B cell (primary cell): ENCODE data around the gene KCTD13. TPM values are rescaled to one million over a fixed set of nuclear protein-coding genes. Genes with fewer than 3 reads are reported as not detected.

Experiments
- ATAC-seq: fragments of 200-7000 bp; cut with Tn5 transposase; one replicate; pipeline ENCODE4 v1.10.0; 2021; ENCODE audit warnings: low read depth, mild to moderate bottlenecking, moderate number of reproducible peaks, moderate library complexity
- CTCF ChIA-PET: fragments of 350-600 bp; sonication (Branson Sonifier 250); formaldehyde crosslinking; loops from one replicate; lab custom pipeline; 2021; ENCODE audit warnings: antibody characterized with exemption, inconsistent platforms; lab: Charles Lee
- POLR2A ChIA-PET: fragments of 350-600 bp; sonication (Branson Sonifier 250); formaldehyde crosslinking; loops from one replicate; lab custom pipeline; 2021; ENCODE audit warnings: antibody characterized with exemption; lab: Charles Lee
- DNase-seq: peaks from one replicate; pipeline ENCODE4 v3.0.0; 2013
- H2AFZ ChIP-seq: 2 replicates; pipeline ENCODE4 v1.6.1; 2012; ENCODE audit warnings: mild to moderate bottlenecking, low read depth, low read length; ENCODE audit not compliant: insufficient read depth, poor library complexity, severe bottlenecking
- H3K27ac ChIP-seq, 2 donors: 1 replicate in 1 of 2; 2 replicates in 1 of 2; pipeline ENCODE4 v1.5.1; 2012 to 2013; ENCODE audit warnings: low read length in 2 of 2, mild to moderate bottlenecking in 2 of 2, moderate library complexity in 1 of 2
- H3K27me3 ChIP-seq, 4 experiments: fragments of 200-600 bp in 1 of 4; sonication (generic) in 1 of 4; replicated peaks in 1 of 4; 1 replicate in 2 of 4; 2 replicates in 2 of 4; pipeline versions ENCODE4 v1.6.1 to v1.7.0; 2013 to 2016; ENCODE audit warnings: low read length in 3 of 4, mild to moderate bottlenecking in 2 of 4, mixed read lengths in 1 of 4, moderate library complexity in 1 of 4; ENCODE audit not compliant: insufficient read depth in 4 of 4, control insufficient read depth in 3 of 4; ENCODE audit errors: control extremely low read depth in 1 of 4
- H3K36me3 ChIP-seq, 2 experiments: replicated peaks in 1 of 2; 1 replicate in 1 of 2; 2 replicates in 1 of 2; pipeline versions ENCODE4 v1.6.1 to v1.7.1; 2013; ENCODE audit warnings: low read length in 1 of 2; ENCODE audit not compliant: insufficient read depth in 2 of 2, control insufficient read depth in 1 of 2; ENCODE audit errors: control extremely low read depth in 1 of 2, extremely low read depth in 1 of 2
- H3K4me1 ChIP-seq, 2 donors: fragments of 200-600 bp in 1 of 2; sonication (generic) in 1 of 2; 1 replicate in 1 of 2; 2 replicates in 1 of 2; pipeline versions ENCODE4 v1.5.1 to v1.6.1; 2013 to 2017; ENCODE audit warnings: low read length in 2 of 2; ENCODE audit not compliant: control insufficient read depth in 2 of 2, insufficient read depth in 2 of 2
- H3K4me2 ChIP-seq: replicated peaks from 2 replicates; pipeline ENCODE3; 2012; ENCODE audit warnings: mild to moderate bottlenecking, low read depth, low read length; ENCODE audit not compliant: poor library complexity, severe bottlenecking
- H3K4me3 ChIP-seq, 5 experiments: fragments of 200-600 bp in 1 of 5; sonication (generic) in 1 of 5; 1 replicate in 3 of 5; 2 replicates in 2 of 5; pipeline versions ENCODE4 v1.5.1 to v1.7.0; 2011 to 2016; ENCODE audit warnings: low read length in 4 of 5, mild to moderate bottlenecking in 4 of 5, low read depth in 2 of 5, control low read depth in 1 of 5, moderate library complexity in 1 of 5; ENCODE audit not compliant: insufficient read depth in 1 of 5; ENCODE audit errors: control extremely low read depth in 1 of 5, extremely low read depth in 1 of 5
- H3K79me2 ChIP-seq: fragments of 200-600 bp; sonication (generic); one replicate; pipeline ENCODE4 v1.6.0; 2016; ENCODE audit warnings: low read length; ENCODE audit not compliant: control insufficient read depth, insufficient read depth
- H3K9ac ChIP-seq: fragments of 200-600 bp; sonication (generic); 2 replicates; pipeline ENCODE4 v1.6.1; 2017; ENCODE audit warnings: mild to moderate bottlenecking, low read length, moderate library complexity
- H3K9me3 ChIP-seq, 3 donors: one replicate each; pipeline versions ENCODE4 v1.6.1 to v1.7.1; 2013; ENCODE audit warnings: low read length in 2 of 3; ENCODE audit not compliant: control insufficient read depth in 2 of 3, insufficient read depth in 1 of 3; ENCODE audit errors: control extremely low read depth in 1 of 3
- H4K20me1 ChIP-seq: 2 replicates; pipeline ENCODE4 v1.6.0; 2012; ENCODE audit warnings: mild to moderate bottlenecking, low read length; ENCODE audit not compliant: insufficient read depth, control insufficient read depth, poor library complexity, severe bottlenecking
- H3K27ac Mint-ChIP-seq: one replicate; pipeline ENCODE4 v1.8.0; 2021; ENCODE audit warnings: mixed read lengths
- H3K27me3 Mint-ChIP-seq: one replicate; pipeline ENCODE4 v1.8.0; 2021; ENCODE audit warnings: mixed read lengths
- H3K4me1 Mint-ChIP-seq: one replicate; pipeline ENCODE4 v1.8.0; 2021; ENCODE audit warnings: mixed read lengths
- H3K4me3 Mint-ChIP-seq: one replicate; pipeline ENCODE4 v1.8.0; 2021; ENCODE audit warnings: mixed read lengths
- H3K9me3 Mint-ChIP-seq: one replicate; pipeline ENCODE4 v1.8.0; 2022; ENCODE audit warnings: mixed read lengths; ENCODE audit not compliant: insufficient read depth
- EZH2 ChIP-seq: IDR thresholded peaks from 2 replicates; pipeline ENCODE4 v1.6.1; 2012; ENCODE audit warnings: borderline replicate concordance, low read depth, mild to moderate bottlenecking, moderate library complexity, low read length; ENCODE audit not compliant: insufficient read depth, poor library complexity, severe bottlenecking
- WGBS: methylation state at CpG from one replicate; pipeline ENCODE4 v1.1.5; 2013; ENCODE audit warnings: missing lambda C conversion rate; ENCODE audit not compliant: insufficient coverage; 5-methylcytosine and 5-hydroxymethylcytosine counted together
- intact Hi-C: fragments of 100-400 bp; cut with micrococcal nuclease; formaldehyde crosslinking; loops from one replicate; pipeline ENCODE4 v1.10.0; 2022
- polyA plus RNA-seq: library from polyadenylated mRNA; depleted of rRNA; stranded (reverse); fragments of >200 nt; gene quantifications from 2 replicates; pipeline ENCODE4 v1.2.3, GENCODE V29; 2012
- total RNA-seq, 2 donors: library from RNA; stranded (reverse); fragments of 120-200 nt in 1 of 2; gene quantifications; 1 replicate in 1 of 2; 2 replicates in 1 of 2; pipeline versions ENCODE4 v1.2.3 to v1.2.4, GENCODE V29; 2013 to 2022
- TF ChIP-seq, protein P1 (sequence below): fragments of 200-600 bp; IDR thresholded peaks from one replicate; pipeline ENCODE4 v1.8.0; 2022; ENCODE audit warnings: antibody characterized with exemption, mild to moderate bottlenecking

Gene KCTD13
- total and polyA plus RNA-seq, 2 donors (not counting 1 experiment from before 2014, with no cell fraction given) = 61.5 to 74.3 TPM

DNA sequence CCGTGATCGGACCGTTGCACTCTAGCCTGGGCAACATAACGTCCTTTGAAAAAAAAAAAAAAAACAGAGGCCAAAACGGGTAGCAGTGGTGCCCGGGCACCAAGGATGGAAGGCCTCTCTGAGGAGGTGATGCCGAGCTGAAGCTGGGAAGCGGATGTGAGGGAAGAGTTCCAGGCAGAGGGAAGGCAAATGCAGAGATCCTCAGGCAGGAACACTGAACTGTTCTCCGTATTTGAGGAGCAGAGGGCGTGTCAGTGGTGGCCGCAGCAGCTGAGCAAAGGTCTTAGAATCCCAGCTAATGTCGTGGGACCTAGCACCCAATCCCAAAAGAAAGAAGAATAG is 656 bp upstream of the KCTD13 start:
- WGBS = 9% methylated on average over 12 of the region's 12 CpGs
- peaks cover 25% of the 10 kb centered on the region for H3K4me1 Mint-ChIP-seq
- H3K9me3 Mint-ChIP-seq = no peaks in the 10 kb centered on the region
- peak overlapping the region; percentile 90 for H3K9ac ChIP-seq
- TF ChIP-seq EZH2 = no peak
- TF ChIP-seq, protein P1, sequence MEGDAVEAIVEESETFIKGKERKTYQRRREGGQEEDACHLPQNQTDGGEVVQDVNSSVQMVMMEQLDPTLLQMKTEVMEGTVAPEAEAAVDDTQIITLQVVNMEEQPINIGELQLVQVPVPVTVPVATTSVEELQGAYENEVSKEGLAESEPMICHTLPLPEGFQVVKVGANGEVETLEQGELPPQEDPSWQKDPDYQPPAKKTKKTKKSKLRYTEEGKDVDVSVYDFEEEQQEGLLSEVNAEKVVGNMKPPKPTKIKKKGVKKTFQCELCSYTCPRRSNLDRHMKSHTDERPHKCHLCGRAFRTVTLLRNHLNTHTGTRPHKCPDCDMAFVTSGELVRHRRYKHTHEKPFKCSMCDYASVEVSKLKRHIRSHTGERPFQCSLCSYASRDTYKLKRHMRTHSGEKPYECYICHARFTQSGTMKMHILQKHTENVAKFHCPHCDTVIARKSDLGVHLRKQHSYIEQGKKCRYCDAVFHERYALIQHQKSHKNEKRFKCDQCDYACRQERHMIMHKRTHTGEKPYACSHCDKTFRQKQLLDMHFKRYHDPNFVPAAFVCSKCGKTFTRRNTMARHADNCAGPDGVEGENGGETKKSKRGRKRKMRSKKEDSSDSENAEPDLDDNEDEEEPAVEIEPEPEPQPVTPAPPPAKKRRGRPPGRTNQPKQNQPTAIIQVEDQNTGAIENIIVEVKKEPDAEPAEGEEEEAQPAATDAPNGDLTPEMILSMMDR = no peak
- peak overlapping the region; percentile 48 to 95 (median 84) for H3K4me3 ChIP-seq
- H3K27me3 ChIP-seq = no peaks in the 10 kb centered on the region
- peak overlapping the region; percentile 96 for H2AFZ ChIP-seq
- H3K27ac ChIP-seq = peak overlapping the region; percentile 80 to 84
- peaks cover 0 to 13% of the 10 kb centered on the region in 2 experiments for H3K36me3 ChIP-seq
- H3K4me3 Mint-ChIP-seq = peak overlapping the region; percentile 91
- no peak for DNase-seq
- H3K9me3 ChIP-seq = no peaks in the 10 kb centered on the region
- H3K4me1 ChIP-seq = peaks cover 14 to 21% of the 10 kb centered on the region in 2 donors
- ChIA-PET POLR2A (interaction anchor here (0.7 to 1.7 kb wide), 4 partner anchors 46 to 165 kb away, joined by 3 to 7 read pairs (median 3); partner anchors contain the start of genes TAOK2 and TBX6), CTCF (interaction anchor here (1.4 to 2.0 kb wide), 5 partner anchors 35 to 226 kb away, joined by 5 to 9 read pairs (median 5); partner anchors contain the start of genes CDIPT, TAOK2 and TMEM219)
- H3K27ac Mint-ChIP-seq = peak overlapping the region; percentile 96
- peaks cover 29% of the 10 kb centered on the region for H3K79me2 ChIP-seq
- peaks cover 26% of the 10 kb centered on the region for H4K20me1 ChIP-seq
- intact Hi-C loops = loop anchor here (1.0 to 10.0 kb wide), 9 partner anchors 26 to 332 kb away; partner anchors contain the start of genes ASPHD1, CDIPT, INO80E and TAOK2
- ATAC-seq = no peak
- H3K4me2 ChIP-seq = peak overlapping the region; percentile 89
- no peaks in the 10 kb centered on the region for H3K27me3 Mint-ChIP-seq

DNA sequence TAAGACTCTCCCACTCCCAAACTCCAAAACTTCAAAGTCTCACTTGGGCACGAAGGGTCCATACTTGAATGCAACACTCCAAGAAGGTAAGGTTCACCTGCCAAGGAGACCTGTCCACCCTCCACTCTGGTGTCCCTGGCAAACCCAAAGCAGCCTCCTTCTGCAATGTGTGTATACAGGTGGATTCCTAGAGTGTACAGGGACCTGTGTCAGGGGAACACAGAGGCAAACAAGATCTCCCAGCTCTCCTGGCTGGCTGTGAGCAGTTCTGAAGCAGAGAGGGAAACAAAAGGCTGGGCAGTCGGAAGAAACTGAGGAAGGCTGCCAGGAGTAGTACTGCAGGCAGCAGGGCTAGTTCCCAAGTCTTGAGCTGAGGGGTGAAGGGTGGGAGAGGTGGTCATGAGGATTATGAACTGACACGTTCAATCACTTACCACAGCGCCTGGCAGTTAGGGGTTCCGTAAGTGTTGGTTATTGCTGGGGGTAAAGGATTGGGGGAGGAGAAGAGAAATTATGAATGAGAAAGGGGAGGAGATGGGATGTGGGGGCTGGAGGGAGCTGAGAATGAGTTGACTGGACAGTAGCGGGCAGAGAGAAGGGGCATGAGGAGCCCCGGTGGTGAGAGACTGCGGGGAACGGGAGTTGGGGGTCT is 795 bp downstream of the KCTD13 start:
- Histone ChIP-seq H2AFZ (peak overlapping the region; percentile 96), H3K27me3 (no peaks in the 10 kb centered on the region), H3K9me3 (no peaks in the 10 kb centered on the region), H3K27ac (peak overlapping the region in 1 of 2 donors; percentile 84), H3K79me2 (peaks cover 32% of the 10 kb centered on the region), H3K9ac (peak overlapping the region; percentile 90), H3K36me3 (peaks cover 0 to 28% of the 10 kb centered on the region in 2 experiments), H4K20me1 (peaks cover 26% of the 10 kb centered on the region), H3K4me1 (peaks cover 14 to 21% of the 10 kb centered on the region in 2 donors), H3K4me3 (peak overlapping the region; percentile 2 to 95 (median 84)), H3K4me2 (peak overlapping the region; percentile 89)
- WGBS = 16% methylated on average over 7 of the region's 9 CpGs
- intact Hi-C loops = loop anchor here (5.0 to 10.0 kb wide), 2 partner anchors 223 to 330 kb away; no protein-coding TSS in a partner anchor
- no peak for TF ChIP-seq EZH2
- TF ChIP-seq, protein P1 = no peak
- peak overlapping the region; percentile 91 for H3K4me3 Mint-ChIP-seq
- ATAC-seq (no peak), DNase-seq (peak; percentile 19)
- ChIA-PET POLR2A (interaction anchor here (0.6 to 1.7 kb wide), 5 partner anchors 12 to 430 kb away, joined by 3 to 11 read pairs (median 7); partner anchors contain the start of genes CD2BP2, TAOK2 and TMEM219), CTCF (interaction anchor here (1.1 to 2.0 kb wide), 6 partner anchors 36 to 226 kb away, joined by 3 to 9 read pairs (median 5); partner anchors contain the start of genes CDIPT, TAOK2 and TMEM219)
- H3K4me1 Mint-ChIP-seq = peaks cover 25% of the 10 kb centered on the region
- no peaks in the 10 kb centered on the region for H3K9me3 Mint-ChIP-seq
- peak overlapping the region; percentile 80 for H3K27ac Mint-ChIP-seq
- no peaks in the 10 kb centered on the region for H3K27me3 Mint-ChIP-seq
